ENCODE measurements around the gene ESPN.

ESPN gene

GRCh38 chr1:6466023-6466422 is 41.4 kb downstream of the ESPN start, which contains the start of gene TNFRSF25:
Gene TNFRSF25, minus strand, starts transcription at chr1:6466173. Its CDS starts 66 bp downstream, at chr1:6466107.
- TF ChIP-seq, protein P1, sequence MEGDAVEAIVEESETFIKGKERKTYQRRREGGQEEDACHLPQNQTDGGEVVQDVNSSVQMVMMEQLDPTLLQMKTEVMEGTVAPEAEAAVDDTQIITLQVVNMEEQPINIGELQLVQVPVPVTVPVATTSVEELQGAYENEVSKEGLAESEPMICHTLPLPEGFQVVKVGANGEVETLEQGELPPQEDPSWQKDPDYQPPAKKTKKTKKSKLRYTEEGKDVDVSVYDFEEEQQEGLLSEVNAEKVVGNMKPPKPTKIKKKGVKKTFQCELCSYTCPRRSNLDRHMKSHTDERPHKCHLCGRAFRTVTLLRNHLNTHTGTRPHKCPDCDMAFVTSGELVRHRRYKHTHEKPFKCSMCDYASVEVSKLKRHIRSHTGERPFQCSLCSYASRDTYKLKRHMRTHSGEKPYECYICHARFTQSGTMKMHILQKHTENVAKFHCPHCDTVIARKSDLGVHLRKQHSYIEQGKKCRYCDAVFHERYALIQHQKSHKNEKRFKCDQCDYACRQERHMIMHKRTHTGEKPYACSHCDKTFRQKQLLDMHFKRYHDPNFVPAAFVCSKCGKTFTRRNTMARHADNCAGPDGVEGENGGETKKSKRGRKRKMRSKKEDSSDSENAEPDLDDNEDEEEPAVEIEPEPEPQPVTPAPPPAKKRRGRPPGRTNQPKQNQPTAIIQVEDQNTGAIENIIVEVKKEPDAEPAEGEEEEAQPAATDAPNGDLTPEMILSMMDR (IDR thresholded peaks at IDR 0.05; ENCODE audit: insufficient read depth, low read depth, low read length, missing control alignments) = no peak
- DNase-seq (ENCODE audit: low read depth) = no peak
- no peak within 1 kb of the TSS for H3K4me3 ChIP-seq (ENCODE audit: low read depth, low read length)

- TF ChIP-seq, protein P1 (IDR thresholded peaks at IDR 0.05; ENCODE audit: insufficient read depth, low read depth, low read length, missing control alignments) = no peak
- no peak for DNase-seq (ENCODE audit: low read depth)
These were observed 42.2 kb downstream of the ESPN start for GRCh38 chr1:6466751-6467150.

DNA sequence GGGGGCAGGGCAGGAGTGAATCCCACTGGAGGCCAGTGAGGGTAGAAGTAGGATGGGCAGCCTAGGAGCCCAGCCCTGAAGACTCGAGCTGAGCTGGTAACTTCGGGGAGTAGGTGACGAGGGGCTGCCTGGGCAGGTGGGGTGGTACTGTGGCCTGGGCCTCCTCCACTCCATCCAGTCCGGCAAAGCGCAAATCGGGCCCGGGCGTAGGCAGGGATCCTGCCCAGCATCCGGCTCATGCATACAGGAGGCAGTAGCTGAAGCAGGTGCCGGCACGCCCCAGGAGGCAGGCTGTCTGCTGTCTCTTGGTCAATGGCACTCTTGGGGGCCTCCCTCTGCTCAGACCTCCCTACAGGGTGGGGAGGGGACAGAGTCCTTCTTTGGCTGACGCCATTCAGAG is 42.6 kb downstream of the ESPN start:
- TF ChIP-seq, protein P1 (IDR thresholded peaks at IDR 0.05; ENCODE audit: insufficient read depth, low read depth, low read length, missing control alignments) = no peak
- no peak for DNase-seq (ENCODE audit: low read depth)
- no peak overlapping the region for H3K4me3 ChIP-seq (ENCODE audit: low read depth, low read length)

More at GRCh38 chr1:6466751-6467150, 42.2 kb downstream of the ESPN start:
- no peak overlapping the region for H3K4me3 ChIP-seq (ENCODE audit: low read depth, low read length)

DNA sequence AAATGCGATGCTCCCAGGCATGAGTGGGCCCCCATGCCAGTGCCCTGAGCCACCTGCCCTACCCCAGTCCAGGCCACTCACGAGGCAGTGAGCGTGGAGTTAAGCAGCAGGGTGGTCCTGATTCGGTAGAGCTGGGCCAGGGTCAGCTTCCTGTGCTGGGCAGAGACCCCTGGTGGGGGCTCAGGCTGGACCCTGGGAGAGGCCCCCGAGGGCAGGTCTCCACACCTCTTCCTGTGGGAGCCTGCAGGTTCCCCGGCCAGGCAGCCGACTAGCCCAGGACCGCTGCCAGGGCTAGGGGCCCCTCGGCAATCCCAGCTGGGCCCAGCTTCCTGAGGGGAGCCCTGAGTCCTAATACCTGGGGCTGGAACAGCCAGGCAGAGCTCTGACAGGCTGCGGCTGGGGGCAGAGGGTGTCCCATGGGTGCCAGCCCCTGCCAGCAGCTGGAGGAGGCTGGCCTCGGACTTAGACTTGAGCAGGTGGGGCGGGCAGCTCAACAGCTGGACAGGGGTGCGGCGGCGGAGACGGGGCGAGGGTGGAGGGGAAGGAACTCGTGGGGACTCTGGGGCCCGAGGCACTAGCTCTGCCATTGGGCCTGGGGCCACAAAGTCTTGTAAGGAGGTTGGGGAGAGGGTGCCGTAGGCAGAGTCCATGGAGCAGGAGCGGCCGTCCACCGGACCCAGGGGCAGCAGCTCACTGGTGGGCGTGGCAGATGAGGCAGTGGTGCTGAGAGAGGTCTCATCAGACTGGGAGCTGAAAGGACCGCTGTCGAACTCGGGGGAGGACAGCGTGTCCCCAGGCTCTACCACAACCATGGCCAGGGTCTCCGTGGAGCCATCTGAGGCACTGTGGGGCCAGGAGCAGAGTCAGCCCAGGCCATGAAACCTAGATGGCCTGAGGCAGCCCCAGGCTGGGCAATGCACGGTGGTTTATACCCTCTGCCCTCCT is 43.4 kb downstream of the ESPN start:
- no peak for DNase-seq (ENCODE audit: low read depth)
- no peak overlapping the region for H3K4me3 ChIP-seq (ENCODE audit: low read depth, low read length)
- TF ChIP-seq, protein P1 (IDR thresholded peaks at IDR 0.05; ENCODE audit: insufficient read depth, low read depth, low read length, missing control alignments) = no peak

- TF ChIP-seq, protein P1 (IDR thresholded peaks at IDR 0.05; ENCODE audit: insufficient read depth, low read depth, low read length, missing control alignments) = no peak
- no peak for DNase-seq (ENCODE audit: low read depth)
- no peak overlapping the region for H3K4me3 ChIP-seq (ENCODE audit: low read depth, low read length)
These were observed 44.3 kb downstream of the ESPN start for GRCh38 chr1:6468729-6469461.

DNA sequence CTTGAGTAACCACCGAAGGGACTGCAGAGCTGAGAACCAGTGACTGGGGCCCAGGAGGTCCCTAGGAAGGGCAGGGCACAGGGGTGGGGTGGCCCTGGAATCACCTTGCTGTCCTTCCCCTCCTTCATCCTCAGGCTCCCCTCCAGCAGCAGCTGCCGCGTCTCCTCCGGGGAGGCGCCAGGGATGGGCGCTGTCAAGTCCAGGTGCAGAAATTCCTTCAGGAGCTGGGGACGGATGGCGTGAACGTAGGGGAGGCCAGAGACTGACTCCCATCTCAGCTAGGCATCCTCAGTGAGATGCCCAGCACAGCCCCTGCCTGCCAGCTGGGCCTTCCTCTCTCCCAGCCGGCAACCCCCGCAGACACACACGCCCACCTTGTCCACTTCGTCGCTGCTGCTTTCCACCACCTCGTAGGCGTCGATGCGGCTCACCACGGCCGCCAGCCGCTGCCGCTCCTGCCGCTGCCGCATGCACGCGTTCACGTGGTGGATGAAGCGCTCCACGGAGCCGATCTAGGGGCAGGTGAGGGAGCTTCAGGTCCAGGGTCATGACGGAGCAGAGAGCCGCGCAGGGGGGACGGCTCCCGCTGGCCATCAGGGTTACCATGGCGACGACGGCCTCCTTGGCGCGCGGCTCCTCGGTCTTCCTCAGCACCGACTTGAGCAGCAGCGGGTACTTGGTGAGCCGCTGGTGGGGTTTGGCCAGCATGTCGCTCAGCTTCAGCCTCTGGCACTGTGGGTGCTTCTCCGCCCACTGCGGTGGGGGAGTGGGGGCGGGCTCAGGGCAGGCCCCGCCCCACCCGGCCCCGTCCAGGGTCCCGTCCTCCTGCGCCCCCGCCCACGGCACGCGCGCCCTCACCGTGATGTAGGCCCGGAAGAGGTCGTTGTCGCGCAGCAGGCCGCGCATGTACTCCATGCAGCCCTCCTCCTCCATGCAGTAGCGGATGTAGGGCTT is 45.8 kb downstream of the ESPN start:
- TF ChIP-seq, protein P1 (IDR thresholded peaks at IDR 0.05; ENCODE audit: insufficient read depth, low read depth, low read length, missing control alignments) = no peak
- no peak for DNase-seq (ENCODE audit: low read depth)
- no peak overlapping the region for H3K4me3 ChIP-seq (ENCODE audit: low read depth, low read length)

All from GM12865 (cell line).